Suppressor macrophage treated with lipopolysaccharide for 4 hours (primary cell): ENCODE results near the gene GRK7.
A peak's percentile ranks its signal among the peaks of the same experiment; 100 is the strongest.
"Not testable (repeated sequence)": the region's sequence is repeated elsewhere in the genome, so short reads cannot be mapped to it uniquely, and the experiment has no call there.

ENCODE experiments used
- DNase-seq: peaks from one replicate; pipeline ENCODE4 v3.0.0-alpha.2; 2020

GRK7 gene

DNA sequence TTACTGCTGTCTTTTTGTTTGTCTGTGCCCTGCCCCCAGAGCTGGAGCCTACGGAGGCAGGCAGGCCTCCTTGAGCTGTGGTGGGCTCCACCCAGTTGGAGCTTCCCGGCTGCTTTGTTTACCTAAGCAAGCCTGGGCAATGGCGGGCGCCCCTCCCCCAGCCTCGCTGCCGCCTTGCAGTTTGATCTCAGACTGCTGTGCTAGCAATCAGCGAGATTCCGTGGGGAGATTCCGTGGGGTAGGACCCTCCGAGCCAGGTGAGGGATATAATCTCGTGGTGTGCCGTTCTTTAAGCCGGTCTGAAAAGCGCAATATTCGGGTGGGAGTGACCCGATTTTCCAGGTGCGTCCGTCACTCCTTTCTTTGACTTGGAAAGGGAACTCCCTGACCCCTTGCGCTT, 656 bp upstream of the GRK7 start:
- DNase-seq = not testable (repeated sequence)

GRCh38 chr3:141764045-141764444, 837 bp downstream of the GRK7 start:
- no peak for DNase-seq

- no peak for DNase-seq
Measured at GRCh38 chr3:141764465-141764864, 1.3 kb downstream of the GRK7 start.

- DNase-seq = peak; percentile 18
Measured at GRCh38 chr3:141764986-141765385, 1.8 kb downstream of the GRK7 start.

DNA sequence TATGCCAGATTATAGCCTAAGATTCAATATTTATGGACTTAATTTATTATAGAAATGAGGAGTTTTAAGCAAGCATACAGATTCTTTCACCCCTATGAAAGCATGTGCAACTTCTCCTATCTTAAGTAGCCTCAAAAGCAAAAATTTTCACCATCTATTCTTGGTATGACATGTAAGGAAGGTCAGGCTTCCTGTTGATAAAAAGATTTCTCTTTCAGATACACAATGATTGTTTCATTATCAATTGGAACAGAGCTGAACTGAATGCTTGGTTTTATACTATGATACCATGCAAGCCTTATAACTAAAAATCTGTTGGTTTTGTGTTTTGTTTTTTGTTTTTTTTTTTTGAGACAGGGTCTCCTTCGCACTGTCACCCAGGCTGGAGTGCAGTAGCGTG, 3.9 kb downstream of the GRK7 start:
- DNase-seq = no peak

DNA sequence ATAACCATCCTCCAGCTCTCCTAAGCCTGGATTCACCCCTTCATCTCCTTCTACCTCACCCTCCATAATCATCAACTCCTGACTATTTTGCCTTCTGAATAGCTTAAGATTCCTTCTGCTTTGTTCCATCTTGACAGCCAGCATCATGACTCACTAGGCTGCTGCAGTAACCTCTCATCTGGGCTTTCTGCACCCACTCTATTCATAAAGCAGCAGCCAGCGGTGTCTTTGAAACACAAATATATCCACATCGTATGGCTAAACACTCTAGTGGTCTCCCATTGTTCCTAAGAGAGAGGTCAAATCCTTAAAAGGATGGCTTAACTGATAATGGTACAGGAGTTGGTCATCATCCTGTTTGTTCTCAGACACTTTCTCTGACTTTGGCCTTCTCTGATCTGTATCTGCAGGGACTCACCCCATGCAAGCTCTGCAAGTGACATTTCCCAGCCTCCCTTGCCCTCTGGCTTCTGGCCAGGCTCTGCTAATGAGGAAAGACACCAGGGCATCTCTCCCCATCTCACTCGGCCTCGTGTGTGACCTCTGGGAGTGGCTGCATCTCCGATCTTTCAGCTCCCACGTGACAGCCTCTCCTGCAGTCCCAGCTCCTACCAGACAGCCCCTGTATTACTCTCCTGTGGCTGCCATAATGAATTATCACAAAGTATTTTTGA, 6.2 kb downstream of the GRK7 start:
- DNase-seq = no peak

DNA sequence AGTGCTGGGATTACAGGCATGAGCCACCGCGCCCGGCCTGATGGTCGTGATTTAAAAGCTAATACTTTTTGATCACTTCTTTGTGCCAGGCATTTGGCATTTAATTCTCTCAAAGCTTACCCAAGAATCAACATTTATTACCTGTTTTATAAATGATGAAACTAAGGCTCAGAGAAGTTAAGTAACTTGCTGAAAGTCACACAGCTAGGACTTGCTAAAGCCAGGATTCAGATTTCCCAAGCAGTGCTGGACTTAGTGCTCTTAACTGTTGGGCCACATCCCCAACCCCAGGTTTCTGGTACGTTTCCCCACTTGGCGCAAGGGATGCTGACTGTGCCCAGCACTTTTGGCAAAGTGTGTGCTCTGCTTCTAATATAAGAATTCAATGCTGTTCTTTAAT, 10.5 kb downstream of the GRK7 start:
- no peak for DNase-seq

DNA sequence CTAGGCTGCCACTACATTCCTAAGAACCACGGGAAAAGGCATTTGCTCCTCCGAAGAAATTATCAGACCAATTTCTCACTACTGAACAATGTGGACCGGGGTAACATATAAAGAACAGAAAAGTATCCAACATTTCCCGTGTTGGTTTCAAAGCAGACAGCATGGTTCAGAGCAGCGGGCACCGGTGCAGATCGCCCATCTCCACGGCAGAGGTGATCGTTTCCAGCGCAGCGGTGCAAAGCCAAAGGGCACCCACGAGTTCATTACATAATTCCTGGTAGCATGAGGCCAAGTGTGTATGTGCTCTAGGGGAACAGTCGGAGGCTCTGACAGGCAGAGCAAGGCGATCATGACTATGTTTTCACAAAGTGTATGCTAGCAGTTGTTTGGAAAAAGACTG, 13.2 kb downstream of the GRK7 start:
- no peak for DNase-seq

DNA sequence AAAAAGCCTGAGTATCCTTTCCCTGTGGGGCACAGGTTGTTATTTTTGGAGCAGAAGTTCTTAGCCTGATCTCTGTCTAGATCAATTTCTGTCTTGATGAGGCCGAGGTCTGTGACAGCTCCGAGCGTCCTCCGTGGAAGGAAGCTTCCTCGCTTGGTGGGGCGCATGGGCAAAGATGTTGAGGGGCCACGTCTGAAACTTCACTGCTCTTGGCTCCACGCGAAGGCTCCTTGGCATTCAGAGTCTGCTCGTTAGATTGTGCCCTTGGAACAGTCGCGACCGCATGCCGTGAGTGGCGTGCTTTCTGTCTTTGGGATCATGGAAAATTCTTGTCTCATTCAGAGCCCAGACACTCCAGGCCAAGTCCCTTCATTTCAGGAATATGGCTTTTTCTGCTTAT, 13.7 kb downstream of the GRK7 start:
- DNase-seq = no peak

GRCh38 chr3:141777957-141778813, 15.0 kb downstream of the GRK7 start:
- no peak for DNase-seq

GRCh38 chr3:141779667-141780066, 16.5 kb downstream of the GRK7 start:
- no peak for DNase-seq

DNA sequence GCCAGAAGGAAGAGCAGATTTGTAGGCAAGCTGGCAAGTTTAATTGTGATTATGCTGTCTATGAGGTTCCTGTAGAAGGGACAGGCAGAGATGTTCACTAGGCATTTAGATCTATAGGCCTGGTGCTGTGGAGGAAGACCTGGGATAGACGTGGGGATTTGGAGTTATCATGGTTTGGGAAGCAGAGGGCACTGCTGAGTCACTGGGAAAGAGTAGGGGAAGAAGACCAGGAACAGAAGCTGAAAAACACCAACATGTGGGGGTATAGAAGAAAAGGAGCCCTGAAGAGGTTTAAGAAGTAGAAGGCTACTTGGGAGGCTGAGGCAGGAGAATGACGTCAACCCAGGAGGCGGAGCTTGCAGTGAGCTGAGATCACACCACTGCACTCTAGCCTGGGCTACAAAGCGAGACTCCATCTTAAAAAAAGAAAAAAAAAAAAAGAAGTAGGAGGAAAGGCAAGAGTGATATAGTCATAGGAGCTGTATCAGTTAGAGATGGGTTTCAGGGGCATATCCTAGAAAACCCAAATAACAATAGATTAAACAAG, 19.3 kb downstream of the GRK7 start:
- DNase-seq = no peak

GRCh38 chr3:141783632-141784031, 20.4 kb downstream of the GRK7 start:
- DNase-seq = no peak

DNA sequence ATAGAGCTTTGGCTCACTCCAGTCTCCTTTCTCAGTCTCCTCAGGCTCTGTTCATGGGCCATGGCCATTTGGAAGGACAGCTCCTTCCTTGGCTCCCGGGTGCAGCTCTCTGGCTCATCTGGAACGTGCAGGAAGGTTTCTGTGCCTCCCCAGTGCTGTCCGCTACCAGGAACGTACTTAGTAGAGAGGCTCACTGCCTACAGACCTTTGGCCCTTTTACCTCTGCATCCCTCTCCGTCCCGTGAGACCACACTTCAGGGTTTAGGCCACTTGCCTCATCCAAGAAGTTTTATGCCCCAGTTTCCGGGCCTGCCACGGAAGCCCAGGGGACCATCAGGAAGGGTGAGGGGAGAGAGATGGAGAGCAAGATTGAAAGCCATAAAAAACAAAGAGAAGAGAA, 20.9 kb downstream of the GRK7 start:
- no peak for DNase-seq

GRCh38 chr3:141784531-141784930, 21.3 kb downstream of the GRK7 start:
- DNase-seq = no peak

DNA sequence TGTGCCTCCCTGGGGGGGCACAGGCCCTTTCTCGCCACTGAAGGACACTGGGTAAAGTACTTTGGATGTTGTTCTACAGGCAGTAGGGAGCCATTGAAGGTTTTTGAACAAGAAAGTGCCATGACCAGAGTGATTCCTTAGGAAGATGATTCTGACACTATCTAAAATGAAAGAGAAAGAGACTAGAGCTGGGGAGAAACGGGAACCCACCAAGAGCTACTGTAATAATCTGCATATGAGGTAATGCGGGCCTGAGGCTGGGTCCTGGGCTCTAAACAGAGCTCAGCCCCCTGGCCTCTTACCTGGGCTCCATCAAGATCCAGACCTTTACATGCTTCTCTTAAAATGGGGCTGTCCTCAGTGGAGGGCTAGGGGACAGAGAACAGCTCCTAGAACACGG, 24.9 kb downstream of the GRK7 start:
- DNase-seq = peak; percentile 45

GRCh38 chr3:141788750-141789149, 25.5 kb downstream of the GRK7 start:
- DNase-seq = not testable (repeated sequence)

DNA sequence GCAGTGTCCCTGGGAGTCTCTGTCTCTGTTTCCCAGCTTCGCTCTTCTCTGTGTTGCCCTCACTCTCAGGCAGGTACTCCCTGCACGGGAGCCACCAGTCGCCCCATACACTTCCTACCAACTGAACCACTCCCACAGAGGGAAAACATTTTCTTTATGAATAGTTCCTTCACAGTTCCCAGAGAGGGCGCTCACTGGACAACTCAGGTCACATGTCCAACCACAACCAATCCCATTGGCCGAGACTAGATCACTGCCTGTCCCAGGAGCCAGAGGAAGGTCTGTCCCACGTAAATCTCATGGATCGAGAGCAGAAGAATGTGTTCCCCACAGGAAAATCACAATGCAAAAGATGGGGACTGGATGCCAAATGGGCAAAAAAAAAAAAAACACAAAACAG, 26.1 kb downstream of the GRK7 start:
- peak; percentile 7 for DNase-seq

DNA sequence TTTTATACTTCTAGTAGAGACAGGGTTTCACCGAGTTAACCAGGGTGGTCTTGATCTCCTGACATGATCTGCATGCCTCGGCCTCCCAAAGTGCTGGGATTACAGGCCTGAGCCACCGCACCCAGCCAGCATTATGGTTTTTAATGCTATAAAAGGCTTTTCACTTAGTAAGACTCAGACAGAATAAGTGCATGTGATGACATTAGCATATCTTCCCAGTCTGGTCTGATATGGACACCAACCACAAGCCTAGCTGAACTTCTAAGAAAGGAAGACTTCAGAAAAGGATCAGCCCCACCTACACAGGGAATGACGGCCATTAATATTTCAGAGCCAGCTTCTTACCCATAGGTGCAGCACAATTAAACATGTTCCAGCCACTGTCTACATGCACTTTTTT, 27.0 kb downstream of the GRK7 start:
- DNase-seq = no peak

- DNase-seq = no peak
Measured at GRCh38 chr3:141792495-141792894, 29.3 kb downstream of the GRK7 start.

GRCh38 chr3:141793476-141794260, 30.5 kb downstream of the GRK7 start:
- DNase-seq = no peak

DNA sequence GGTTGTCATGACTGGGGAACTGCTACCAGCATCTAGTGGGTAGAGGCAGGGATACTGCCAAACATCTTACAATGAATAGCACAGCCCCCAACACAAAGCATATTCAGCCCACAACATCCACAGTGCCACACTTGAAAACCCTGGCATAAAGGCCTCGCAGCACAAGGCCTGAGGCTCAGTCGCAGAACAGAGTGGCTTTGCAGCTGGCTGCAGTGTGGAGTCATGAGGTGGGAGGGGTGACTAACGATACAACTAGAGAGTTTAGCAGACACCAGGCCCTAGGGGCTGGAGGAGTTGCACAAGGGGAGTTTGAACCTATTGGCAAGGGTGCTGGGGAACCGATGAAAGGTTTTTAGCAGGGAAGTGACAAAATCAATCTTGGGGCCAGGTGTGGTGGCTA, 32.1 kb downstream of the GRK7 start:
- peak; percentile 14 for DNase-seq

DNA sequence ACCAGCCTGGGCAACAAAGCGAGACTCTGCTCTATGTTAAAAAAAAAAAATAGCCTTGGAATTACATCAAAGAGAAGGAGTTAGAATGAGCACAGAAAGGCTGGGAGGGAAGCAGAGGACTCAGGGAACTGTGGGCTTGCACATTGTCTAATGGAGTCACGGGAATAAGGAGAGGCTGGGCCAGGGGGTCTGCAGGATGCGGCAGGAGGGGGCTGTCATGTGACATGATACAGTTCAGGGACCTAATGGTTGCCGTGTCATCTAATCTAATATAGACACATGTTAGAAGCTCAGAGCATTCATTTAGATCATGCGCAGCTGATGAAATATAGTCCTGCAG, 32.5 kb downstream of the GRK7 start:
- no peak for DNase-seq
